IPS-18a (cell line): ENCODE data around the gene AAK1.

Experiments used
- H3K27ac ChIP-seq: one replicate; pipeline ENCODE4 v1.5.1; 2013; ENCODE audit warnings: low read length
- H3K27me3 ChIP-seq: one replicate; pipeline ENCODE4 v1.6.1; 2013; ENCODE audit warnings: mild to moderate bottlenecking, low read length; ENCODE audit not compliant: control insufficient read depth, insufficient read depth
- H3K36me3 ChIP-seq: one replicate; pipeline ENCODE4 v1.6.1; 2013; ENCODE audit warnings: low read depth, low read length; ENCODE audit not compliant: control insufficient read depth
- H3K4me1 ChIP-seq: one replicate; pipeline ENCODE4 v1.6.1; 2013; ENCODE audit warnings: low read depth, low read length; ENCODE audit not compliant: control insufficient read depth
- H3K4me3 ChIP-seq: one replicate; pipeline ENCODE4 v1.5.1; 2013; ENCODE audit warnings: low read length
- H3K9ac ChIP-seq: one replicate; pipeline ENCODE4 v1.6.1; 2013; ENCODE audit warnings: mild to moderate bottlenecking, low read length, moderate library complexity
- H3K9me3 ChIP-seq: one replicate; pipeline ENCODE4 v1.6.1; 2013; ENCODE audit warnings: low read depth, low read length; ENCODE audit not compliant: control insufficient read depth

Gene AAK1

DNA sequence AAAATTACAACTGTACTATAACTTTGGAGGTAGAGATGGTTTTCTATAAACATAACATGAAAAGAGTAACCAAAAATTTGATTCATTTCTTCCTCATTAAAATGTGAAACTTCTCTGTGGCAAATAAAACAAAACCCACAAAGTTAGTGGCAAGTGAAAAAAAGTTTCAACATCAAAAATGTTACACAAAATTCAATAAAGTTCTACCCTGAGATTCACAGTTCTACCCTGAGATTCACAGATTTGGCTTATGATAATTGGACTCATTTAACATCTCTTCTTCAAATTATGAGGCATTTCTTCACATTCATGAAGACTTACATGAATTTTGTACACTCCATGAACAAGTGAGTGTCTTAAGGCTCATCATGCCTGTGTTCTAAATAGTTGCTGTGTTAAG is 51.0 kb downstream of the AAK1 start:
- H3K27me3 ChIP-seq: no peaks in the 10 kb centered on the region
- no peak overlapping the region for H3K27ac ChIP-seq
- no peaks in the 10 kb centered on the region for H3K36me3 ChIP-seq
- no peaks in the 10 kb centered on the region for H3K4me1 ChIP-seq
- no peaks in the 10 kb centered on the region for H3K9me3 ChIP-seq
- no peak overlapping the region for H3K4me3 ChIP-seq
- H3K9ac ChIP-seq: no peak overlapping the region

DNA sequence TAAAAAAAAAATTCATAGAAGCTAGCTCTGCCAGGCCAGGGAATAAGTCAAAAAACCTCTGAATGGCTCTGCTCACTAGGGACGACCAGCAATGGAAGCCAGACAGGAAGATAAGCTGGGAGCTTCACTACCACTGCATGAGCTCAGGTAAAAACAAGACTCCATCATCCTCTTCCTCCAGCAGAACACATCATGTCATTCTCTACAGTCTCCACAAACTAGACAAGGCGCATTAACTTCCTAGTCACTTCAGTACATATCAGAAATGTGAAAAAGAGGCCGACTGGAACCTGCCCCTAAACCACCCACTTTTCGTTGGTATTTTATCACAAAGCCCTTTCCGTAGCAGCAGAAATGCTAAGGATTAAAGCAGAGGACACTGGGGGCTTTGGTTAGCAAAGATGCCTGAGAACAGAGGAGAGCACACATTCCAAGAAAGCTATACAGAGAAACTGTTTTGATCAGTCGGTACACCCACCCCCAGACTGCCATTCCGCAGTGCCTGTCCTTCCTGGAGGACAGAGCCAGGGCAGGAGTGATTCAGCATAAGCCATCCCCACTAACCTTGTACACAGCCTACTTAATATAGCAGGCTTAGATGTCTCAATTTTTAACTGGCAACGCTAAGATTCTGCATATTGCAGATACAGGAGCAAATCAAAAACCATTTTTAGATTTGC is 53.4 kb downstream of the AAK1 start:
- Histone ChIP-seq H3K36me3 (no peaks in the 10 kb centered on the region), H3K9me3 (no peaks in the 10 kb centered on the region), H3K27ac (no peak overlapping the region), H3K9ac (no peak overlapping the region), H3K4me1 (peaks cover 6% of the 10 kb centered on the region), H3K4me3 (no peak overlapping the region), H3K27me3 (no peaks in the 10 kb centered on the region)

DNA sequence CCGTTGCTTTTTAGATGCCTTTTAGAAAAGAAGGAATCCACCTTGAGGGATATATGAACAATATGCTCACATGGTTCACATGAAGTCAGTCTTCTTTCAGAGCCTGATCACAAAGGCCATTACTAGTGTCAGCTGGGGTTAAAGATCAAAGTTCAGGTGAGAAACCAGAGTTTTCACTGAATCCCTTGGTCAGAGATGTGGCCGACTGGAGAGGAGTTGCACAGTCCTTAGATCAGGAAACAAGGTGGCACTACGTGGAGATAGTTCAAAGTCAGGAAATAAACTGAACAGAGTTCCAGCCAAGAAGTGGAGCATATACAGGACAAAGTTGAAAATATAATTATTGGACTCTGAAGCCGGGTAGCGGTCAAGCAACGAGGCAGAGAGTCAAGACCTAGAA is 54.6 kb downstream of the AAK1 start:
- H3K27ac ChIP-seq: no peak overlapping the region
- H3K9ac ChIP-seq: no peak overlapping the region
- no peaks in the 10 kb centered on the region for H3K27me3 ChIP-seq
- no peak overlapping the region for H3K4me3 ChIP-seq
- H3K9me3 ChIP-seq: no peaks in the 10 kb centered on the region
- H3K36me3 ChIP-seq: no peaks in the 10 kb centered on the region
- H3K4me1 ChIP-seq: peaks cover 6% of the 10 kb centered on the region

DNA sequence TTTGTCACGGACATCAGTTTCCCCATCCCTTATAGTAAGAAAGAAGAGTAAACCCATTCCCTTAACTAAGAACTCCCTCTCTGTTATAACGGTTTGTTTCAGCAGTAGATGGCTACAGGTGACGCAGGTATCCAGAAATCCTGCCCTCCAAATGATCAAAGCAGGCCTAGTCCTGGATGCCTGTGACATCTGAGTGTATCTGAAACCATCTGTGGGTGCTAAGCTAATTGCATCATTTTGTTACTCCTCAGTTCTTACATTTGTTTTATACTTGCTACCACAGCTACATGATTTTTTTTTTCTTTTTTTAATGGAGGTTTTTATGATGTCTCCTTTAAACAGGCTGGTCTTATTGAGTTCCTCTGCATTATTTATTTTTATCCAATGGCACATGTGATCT is 55.1 kb downstream of the AAK1 start:
- Histone ChIP-seq H3K9ac (no peak overlapping the region), H3K9me3 (no peaks in the 10 kb centered on the region), H3K27ac (no peak overlapping the region), H3K4me1 (peaks cover 6% of the 10 kb centered on the region), H3K36me3 (no peaks in the 10 kb centered on the region), H3K4me3 (no peak overlapping the region), H3K27me3 (no peaks in the 10 kb centered on the region)

DNA sequence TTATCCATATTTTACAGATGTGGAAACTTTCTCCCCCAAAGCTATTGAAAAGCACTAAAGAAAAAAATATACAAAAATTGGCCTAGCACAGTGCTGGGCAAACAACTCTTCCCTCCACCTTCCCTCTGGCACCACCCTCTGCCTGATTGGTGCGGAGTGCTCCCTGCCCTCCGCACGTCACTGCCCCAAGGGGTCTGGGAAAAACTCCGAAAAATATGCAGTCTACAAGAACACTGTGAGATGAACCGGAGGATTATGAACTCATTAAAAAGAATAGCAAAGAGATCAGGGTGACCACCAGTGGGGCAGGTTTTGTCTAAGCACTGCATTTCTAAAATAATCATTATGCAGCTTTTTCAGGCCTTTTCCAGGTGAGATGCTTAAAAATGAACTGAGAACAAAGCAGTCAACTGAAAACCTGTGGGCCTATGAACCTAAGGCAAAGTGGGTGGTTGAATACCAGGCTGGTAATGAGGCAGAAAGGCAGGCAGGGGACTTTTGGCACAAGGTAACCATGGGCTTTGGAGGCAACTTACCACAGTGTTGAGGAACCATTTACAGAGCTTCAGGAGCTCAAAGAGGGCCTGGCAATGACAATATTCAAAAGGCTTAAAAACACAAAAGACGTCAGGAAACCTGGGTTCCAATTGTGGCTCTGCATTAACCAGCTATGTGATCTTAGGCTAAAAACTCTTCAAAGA is 57.5 kb downstream of the AAK1 start:
- no peaks in the 10 kb centered on the region for H3K27me3 ChIP-seq
- H3K27ac ChIP-seq: no peak overlapping the region
- peaks cover 22% of the 10 kb centered on the region for H3K4me1 ChIP-seq
- H3K4me3 ChIP-seq: no peak overlapping the region
- no peaks in the 10 kb centered on the region for H3K9me3 ChIP-seq
- no peak overlapping the region for H3K9ac ChIP-seq
- H3K36me3 ChIP-seq: no peaks in the 10 kb centered on the region

DNA sequence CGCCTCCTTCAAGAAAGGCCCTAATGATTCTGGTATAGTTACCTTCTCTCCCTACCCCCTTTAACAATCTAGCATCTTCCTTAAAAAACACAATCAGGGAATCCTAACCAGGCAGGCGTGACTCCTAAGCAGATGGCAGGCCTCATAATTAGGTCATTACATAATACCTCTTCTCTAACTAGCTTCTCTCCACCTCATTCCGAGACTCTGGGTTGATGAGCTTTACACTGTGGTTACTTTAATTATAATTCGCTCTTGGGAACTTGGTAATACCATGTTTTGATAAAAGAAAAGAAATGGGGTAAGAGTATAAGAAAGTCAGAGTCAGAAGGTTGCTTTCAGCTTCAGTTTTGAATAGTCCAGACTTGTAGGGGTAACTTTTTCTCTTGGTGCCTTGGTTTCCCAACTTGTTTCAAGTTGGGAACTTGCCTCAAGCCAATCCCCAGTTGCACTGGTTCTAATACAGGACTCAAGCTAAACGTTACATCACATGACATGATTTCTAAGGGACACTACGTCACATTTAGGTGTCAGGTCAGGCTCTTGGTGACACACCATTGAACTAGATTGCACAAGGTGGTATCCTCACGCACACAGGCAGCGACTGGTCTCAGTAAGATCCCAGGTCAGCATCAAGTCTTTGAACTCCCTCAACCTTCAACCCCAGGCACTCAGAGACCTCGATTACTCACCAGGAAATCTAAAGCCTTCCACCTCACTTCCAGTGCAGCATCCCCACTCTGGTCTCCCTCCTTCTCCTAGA is 59.2 kb downstream of the AAK1 start:
- H3K27ac ChIP-seq: no peak overlapping the region
- H3K36me3 ChIP-seq: no peaks in the 10 kb centered on the region

DNA sequence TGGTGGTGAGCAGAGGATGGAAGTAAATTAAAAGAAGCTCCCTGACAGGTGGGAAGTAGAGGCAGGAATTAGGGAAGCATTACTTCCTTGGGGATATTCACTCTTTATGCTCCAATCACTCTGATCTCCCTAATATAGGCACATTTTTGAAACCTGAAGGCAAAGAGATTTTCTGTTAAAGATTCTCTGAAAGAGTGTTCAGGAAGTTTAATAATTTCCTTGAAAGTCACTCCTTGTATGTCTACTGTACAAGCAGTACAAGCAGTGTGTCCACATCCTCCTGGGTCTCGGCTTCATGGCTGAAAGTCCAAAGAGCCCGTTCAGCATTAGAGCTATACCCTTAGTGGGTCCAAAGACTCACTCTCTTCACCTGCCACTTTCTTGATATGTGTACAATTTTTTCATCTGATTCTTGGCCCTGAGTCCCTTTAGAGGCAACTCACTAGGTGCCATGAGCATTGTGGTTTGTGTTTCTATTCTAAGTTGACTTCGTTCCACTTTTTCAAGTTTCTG is 60.2 kb downstream of the AAK1 start:
- H3K4me1 ChIP-seq: peaks cover 22% of the 10 kb centered on the region
- no peak overlapping the region for H3K9ac ChIP-seq
- H3K27me3 ChIP-seq: no peaks in the 10 kb centered on the region
- H3K4me3 ChIP-seq: no peak overlapping the region
- no peak overlapping the region for H3K27ac ChIP-seq
- no peaks in the 10 kb centered on the region for H3K36me3 ChIP-seq
- H3K9me3 ChIP-seq: no peaks in the 10 kb centered on the region

More for the DNA sequence above, 59.2 kb downstream of the AAK1 start:
- Histone ChIP-seq H3K4me3 (no peak overlapping the region), H3K9ac (no peak overlapping the region), H3K9me3 (no peaks in the 10 kb centered on the region), H3K27me3 (no peaks in the 10 kb centered on the region), H3K4me1 (peaks cover 22% of the 10 kb centered on the region)

DNA sequence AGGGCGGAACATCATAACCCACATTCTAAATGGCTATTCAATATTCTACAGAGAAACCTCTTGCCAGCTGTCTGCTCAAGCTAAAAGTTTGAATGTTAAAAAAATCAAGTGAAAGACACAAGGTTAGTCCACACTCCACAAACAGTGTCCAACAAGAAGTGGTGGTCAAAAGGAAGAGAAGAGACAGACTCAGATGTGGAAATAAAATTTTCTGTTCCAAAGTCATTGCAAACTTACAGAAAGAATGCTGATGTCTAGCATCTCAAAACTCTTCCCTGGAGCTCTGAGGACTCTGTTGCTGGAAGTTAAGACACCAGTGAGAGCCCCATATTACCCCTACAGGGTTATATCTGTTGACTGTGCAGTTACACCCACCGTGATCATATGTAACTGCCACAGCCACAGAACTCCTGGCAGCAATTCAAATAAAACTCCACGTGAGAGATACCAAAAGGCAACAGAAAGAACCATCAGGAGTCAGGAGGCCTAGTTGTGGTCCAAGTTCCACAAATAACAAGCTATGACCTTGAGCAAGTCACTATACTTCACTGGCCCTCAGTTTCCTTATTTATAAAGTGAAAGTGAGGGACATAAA is 60.9 kb downstream of the AAK1 start:
- no peak overlapping the region for H3K4me3 ChIP-seq
- peaks cover 23% of the 10 kb centered on the region for H3K4me1 ChIP-seq
- H3K9me3 ChIP-seq: no peaks in the 10 kb centered on the region
- H3K27ac ChIP-seq: peak overlapping the region; percentile 32
- H3K27me3 ChIP-seq: no peaks in the 10 kb centered on the region
- no peaks in the 10 kb centered on the region for H3K36me3 ChIP-seq
- no peak overlapping the region for H3K9ac ChIP-seq

DNA sequence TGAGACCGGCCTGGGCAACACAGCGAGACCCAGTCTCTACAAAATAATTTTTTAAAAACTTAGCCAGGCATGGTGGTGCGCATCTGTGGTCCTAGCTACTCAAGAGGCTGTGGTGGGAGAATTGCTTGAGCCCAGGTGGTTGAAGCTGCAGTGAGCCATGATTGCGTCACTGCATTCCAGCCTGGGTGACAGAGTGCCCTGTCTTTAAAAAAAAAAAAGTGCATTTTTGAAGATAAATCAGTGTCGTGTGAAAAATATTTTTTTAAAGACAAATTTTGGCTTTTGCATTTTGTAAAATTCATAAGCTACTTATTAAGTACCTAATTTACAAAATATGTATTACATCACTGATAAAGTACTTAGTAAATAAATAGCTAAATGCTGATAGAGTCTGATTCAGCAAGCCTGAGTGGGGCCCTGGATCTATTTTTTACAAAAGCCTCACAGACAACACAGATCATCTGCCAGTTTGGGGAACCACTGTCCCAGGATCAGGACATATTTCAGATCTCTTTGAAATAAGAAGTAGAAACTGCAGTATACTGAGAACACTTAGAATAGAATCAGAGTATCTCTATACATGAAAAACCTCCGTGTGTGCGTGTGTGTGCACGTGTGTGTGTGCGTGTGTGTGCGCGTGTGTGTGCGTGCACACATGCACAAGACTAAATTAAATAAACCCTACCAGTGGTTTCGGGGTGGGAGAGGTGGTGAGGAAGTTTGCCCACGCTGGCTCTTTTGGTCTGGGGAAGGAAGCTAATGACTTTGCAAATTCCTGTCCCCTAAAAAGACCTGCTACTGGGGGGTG is 61.6 kb downstream of the AAK1 start:
- Histone ChIP-seq H3K27me3 (no peaks in the 10 kb centered on the region), H3K4me1 (peaks cover 27% of the 10 kb centered on the region), H3K27ac (no peak overlapping the region), H3K4me3 (no peak overlapping the region), H3K36me3 (no peaks in the 10 kb centered on the region), H3K9me3 (no peaks in the 10 kb centered on the region), H3K9ac (no peak overlapping the region)

DNA sequence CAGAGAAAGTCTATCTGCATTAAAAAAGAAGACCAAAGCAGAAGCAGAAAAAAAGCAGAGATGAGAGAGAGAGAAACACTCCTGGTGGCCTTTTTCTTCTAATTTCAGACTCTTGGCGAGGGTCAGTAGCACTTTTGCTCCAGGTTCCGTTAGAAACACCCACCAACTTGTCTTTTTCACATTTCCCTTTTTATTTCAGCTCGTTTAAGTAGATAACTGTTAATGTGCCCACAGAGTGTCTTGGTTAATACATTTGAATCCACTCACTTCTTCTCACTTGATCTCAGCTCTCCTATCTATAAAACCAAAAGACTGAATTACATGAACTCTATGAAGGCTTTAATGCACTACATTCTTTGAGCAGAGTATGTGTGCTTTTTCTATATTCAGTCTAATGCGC is 63.1 kb downstream of the AAK1 start:
- H3K27me3 ChIP-seq: no peaks in the 10 kb centered on the region
- no peaks in the 10 kb centered on the region for H3K9me3 ChIP-seq
- no peak overlapping the region for H3K9ac ChIP-seq
- H3K4me1 ChIP-seq: peaks cover 21% of the 10 kb centered on the region
- no peaks in the 10 kb centered on the region for H3K36me3 ChIP-seq
- no peak overlapping the region for H3K4me3 ChIP-seq
- no peak overlapping the region for H3K27ac ChIP-seq

DNA sequence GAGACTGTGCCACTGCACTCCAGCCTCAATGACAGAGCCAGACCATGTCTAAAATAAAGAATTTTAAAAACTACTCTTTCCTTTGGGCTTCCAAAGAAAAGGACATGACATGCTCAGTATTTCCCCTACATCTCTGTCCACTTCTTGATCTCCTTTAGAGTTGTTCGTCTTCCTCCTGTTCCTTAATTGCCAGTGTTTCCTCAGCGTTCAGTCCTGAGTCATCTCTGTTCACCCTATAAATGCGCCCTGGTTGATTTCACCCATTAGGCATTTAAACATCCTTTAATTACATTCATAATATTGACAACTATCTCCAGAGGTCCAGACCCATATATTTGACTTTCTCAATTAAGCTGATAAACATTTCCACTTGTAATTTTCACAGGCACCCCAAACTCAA is 64.0 kb downstream of the AAK1 start:
- Histone ChIP-seq H3K27me3 (no peaks in the 10 kb centered on the region), H3K36me3 (no peaks in the 10 kb centered on the region), H3K4me3 (no peak overlapping the region), H3K27ac (no peak overlapping the region), H3K9ac (no peak overlapping the region), H3K9me3 (no peaks in the 10 kb centered on the region), H3K4me1 (peaks cover 21% of the 10 kb centered on the region)
